Stimulated activated CD8-positive, alpha-beta memory T cell treated with anti-CD3 and anti-CD28 coated beads, Interleukin-7, amount 100 ng/mL, for 4 hours (primary cell): ENCODE data around the gene PCDHGA1.

ENCODE experiments used
- DNase-seq, 2 donors: peaks; one replicate each; pipeline ENCODE4 v3.0.0-alpha.2; 2020; ENCODE audit warnings: low read depth in 2 of 2

Gene PCDHGA1

GRCh38 chr5:141529873-141530272 lies 199.6 kb downstream of the PCDHGA1 start:
- no peak for DNase-seq

GRCh38 chr5:141532726-141533125 lies 202.4 kb downstream of the PCDHGA1 start:
- no peak for DNase-seq

GRCh38 chr5:141533897-141534296 lies 203.6 kb downstream of the PCDHGA1 start:
- DNase-seq = no peak

GRCh38 chr5:141534492-141535213 lies 204.3 kb downstream of the PCDHGA1 start:
- DNase-seq = no peak

GRCh38 chr5:141543053-141543452 lies 212.7 kb downstream of the PCDHGA1 start:
- no peak for DNase-seq

GRCh38 chr5:141547488-141547887 lies 217.2 kb downstream of the PCDHGA1 start:
- DNase-seq = no peak

GRCh38 chr5:141547921-141548320 lies 217.6 kb downstream of the PCDHGA1 start:
- no peak for DNase-seq

GRCh38 chr5:141557681-141558136 lies 227.4 kb downstream of the PCDHGA1 start:
- DNase-seq = peak; percentile 50 to 53

- no peak for DNase-seq
These were observed 227.8 kb downstream of the PCDHGA1 start for GRCh38 chr5:141558150-141558549.

- DNase-seq = no peak
These were observed 229.1 kb downstream of the PCDHGA1 start for GRCh38 chr5:141559461-141559860.

- DNase-seq = no peak
These were observed 229.8 kb downstream of the PCDHGA1 start for GRCh38 chr5:141560151-141560550.

- no peak for DNase-seq
These were observed 230.6 kb downstream of the PCDHGA1 start for GRCh38 chr5:141560725-141561483.
